ENCODE measurements around the gene ALDH1A3. TPM values are rescaled to one million over a fixed set of nuclear protein-coding genes. Genes with fewer than 3 reads are reported as not detected.

Gene ALDH1A3
- total RNA-seq, 1 experiment from 2014 or later: 25.9 TPM

- Histone ChIP-seq H3K4me3 (ENCODE audit: insufficient read depth, low read depth, low read length) (no peak overlapping the region), H3K36me3 (replicated peaks; ENCODE audit: control insufficient read depth, insufficient read depth, low read length) (no peaks in the 10 kb centered on the region; the same call in 1 of the 2 replicates), H3K27me3 (ENCODE audit: control insufficient read depth, insufficient read depth, low read length) (no peaks in the 10 kb centered on the region)
- no peak for DNase-seq
Observed at GRCh38 chr15:100887211-100887913, 7.7 kb downstream of the ALDH1A3 start.

GRCh38 chr15:100889385-100890050, 9.9 kb downstream of the ALDH1A3 start:
- H3K4me3 ChIP-seq (ENCODE audit: insufficient read depth, low read depth, low read length): no peak overlapping the region
- DNase-seq: no peak
- H3K36me3 ChIP-seq (replicated peaks; ENCODE audit: control insufficient read depth, insufficient read depth, low read length): no peaks in the 10 kb centered on the region; the same call in 1 of the 2 replicates
- no peaks in the 10 kb centered on the region for H3K27me3 ChIP-seq (ENCODE audit: control insufficient read depth, insufficient read depth, low read length)

- Histone ChIP-seq H3K36me3 (replicated peaks; ENCODE audit: control insufficient read depth, insufficient read depth, low read length) (no peaks in the 10 kb centered on the region; the same call in 1 of the 2 replicates), H3K4me3 (ENCODE audit: insufficient read depth, low read depth, low read length) (no peak overlapping the region), H3K27me3 (ENCODE audit: control insufficient read depth, insufficient read depth, low read length) (no peaks in the 10 kb centered on the region)
- no peak for DNase-seq
Observed at GRCh38 chr15:100890051-100890720, 10.6 kb downstream of the ALDH1A3 start.

GRCh38 chr15:100890850-100891249, 11.2 kb downstream of the ALDH1A3 start:
- no peak for DNase-seq
- Histone ChIP-seq H3K27me3 (ENCODE audit: control insufficient read depth, insufficient read depth, low read length) (no peaks in the 10 kb centered on the region), H3K4me3 (ENCODE audit: insufficient read depth, low read depth, low read length) (no peak overlapping the region), H3K36me3 (replicated peaks; ENCODE audit: control insufficient read depth, insufficient read depth, low read length) (no peaks in the 10 kb centered on the region; the same call in 1 of the 2 replicates)

GRCh38 chr15:100891307-100892012, 11.8 kb downstream of the ALDH1A3 start:
- Histone ChIP-seq H3K36me3 (replicated peaks; ENCODE audit: control insufficient read depth, insufficient read depth, low read length) (no peaks in the 10 kb centered on the region; the same call in 1 of the 2 replicates), H3K27me3 (ENCODE audit: control insufficient read depth, insufficient read depth, low read length) (no peaks in the 10 kb centered on the region), H3K4me3 (ENCODE audit: insufficient read depth, low read depth, low read length) (no peak overlapping the region)
- DNase-seq: peak; percentile 78

- H3K27me3 ChIP-seq (ENCODE audit: control insufficient read depth, insufficient read depth, low read length): no peaks in the 10 kb centered on the region
- no peaks in the 10 kb centered on the region; the same call in 1 of the 2 replicates for H3K36me3 ChIP-seq (replicated peaks; ENCODE audit: control insufficient read depth, insufficient read depth, low read length)
- H3K4me3 ChIP-seq (ENCODE audit: insufficient read depth, low read depth, low read length): no peak overlapping the region
Observed at GRCh38 chr15:100892013-100892355, 12.4 kb downstream of the ALDH1A3 start.

GRCh38 chr15:100893261-100893963, 13.8 kb downstream of the ALDH1A3 start:
- no peak for DNase-seq
- Histone ChIP-seq H3K36me3 (replicated peaks; ENCODE audit: control insufficient read depth, insufficient read depth, low read length) (no peaks in the 10 kb centered on the region; the same call in 1 of the 2 replicates), H3K4me3 (ENCODE audit: insufficient read depth, low read depth, low read length) (no peak overlapping the region)

More at GRCh38 chr15:100892013-100892355, 12.4 kb downstream of the ALDH1A3 start:
- no peak for DNase-seq

GRCh38 chr15:100893964-100894295, 14.3 kb downstream of the ALDH1A3 start:
- no peak for DNase-seq
- H3K4me3 ChIP-seq (ENCODE audit: insufficient read depth, low read depth, low read length): no peak overlapping the region
- H3K36me3 ChIP-seq (replicated peaks; ENCODE audit: control insufficient read depth, insufficient read depth, low read length): no peaks in the 10 kb centered on the region; the same call in none of the 2 replicates
- H3K27me3 ChIP-seq (ENCODE audit: control insufficient read depth, insufficient read depth, low read length): no peaks in the 10 kb centered on the region

More at GRCh38 chr15:100893261-100893963, 13.8 kb downstream of the ALDH1A3 start:
- no peaks in the 10 kb centered on the region for H3K27me3 ChIP-seq (ENCODE audit: control insufficient read depth, insufficient read depth, low read length)

- H3K27me3 ChIP-seq (ENCODE audit: control insufficient read depth, insufficient read depth, low read length): no peaks in the 10 kb centered on the region
- H3K4me3 ChIP-seq (ENCODE audit: insufficient read depth, low read depth, low read length): no peak overlapping the region
- no peak for DNase-seq
- H3K36me3 ChIP-seq (replicated peaks; ENCODE audit: control insufficient read depth, insufficient read depth, low read length): no peaks in the 10 kb centered on the region; the same call in none of the 2 replicates
Observed at GRCh38 chr15:100895721-100896120, 16.1 kb downstream of the ALDH1A3 start.

GRCh38 chr15:100897221-100898151, 17.9 kb downstream of the ALDH1A3 start:
- no peaks in the 10 kb centered on the region for H3K27me3 ChIP-seq (ENCODE audit: control insufficient read depth, insufficient read depth, low read length)
- H3K4me3 ChIP-seq (ENCODE audit: insufficient read depth, low read depth, low read length): no peak overlapping the region
- DNase-seq: no peak
- H3K36me3 ChIP-seq (replicated peaks; ENCODE audit: control insufficient read depth, insufficient read depth, low read length): no peaks in the 10 kb centered on the region; the same call in 1 of the 2 replicates

- no peaks in the 10 kb centered on the region; the same call in 1 of the 2 replicates for H3K36me3 ChIP-seq (replicated peaks; ENCODE audit: control insufficient read depth, insufficient read depth, low read length)
- H3K27me3 ChIP-seq (ENCODE audit: control insufficient read depth, insufficient read depth, low read length): no peaks in the 10 kb centered on the region
- DNase-seq: no peak
- no peak overlapping the region for H3K4me3 ChIP-seq (ENCODE audit: insufficient read depth, low read depth, low read length)
Observed at GRCh38 chr15:100898152-100898490, 18.5 kb downstream of the ALDH1A3 start.

GRCh38 chr15:100898661-100899462, 19.2 kb downstream of the ALDH1A3 start:
- Histone ChIP-seq H3K36me3 (replicated peaks; ENCODE audit: control insufficient read depth, insufficient read depth, low read length) (no peaks in the 10 kb centered on the region; the same call in none of the 2 replicates), H3K4me3 (ENCODE audit: insufficient read depth, low read depth, low read length) (no peak overlapping the region), H3K27me3 (ENCODE audit: control insufficient read depth, insufficient read depth, low read length) (no peaks in the 10 kb centered on the region)
- DNase-seq: no peak

All from H7 (cell line).